GM18907 (cell line): Measurements from ENCODE around the gene ALOX5AP.

Source experiments
- ATAC-seq: cut with Tn5 transposase; IDR thresholded peaks from one replicate; pipeline ENCODE4 v1.9.1; 2021; ENCODE audit warnings: mild to moderate bottlenecking, moderate library complexity; ENCODE audit not compliant: unreplicated experiment

ALOX5AP gene

GRCh38 chr13:30759748-30760147 is 24.4 kb downstream of the ALOX5AP start:
- ATAC-seq = no peak

- ATAC-seq = no peak
Observed at GRCh38 chr13:30762643-30763042, 27.3 kb downstream of the ALOX5AP start.

- no peak for ATAC-seq
Observed at GRCh38 chr13:30763786-30764413, 28.6 kb downstream of the ALOX5AP start.

GRCh38 chr13:30766231-30766630 is 30.9 kb downstream of the ALOX5AP start:
- no peak for ATAC-seq

DNA sequence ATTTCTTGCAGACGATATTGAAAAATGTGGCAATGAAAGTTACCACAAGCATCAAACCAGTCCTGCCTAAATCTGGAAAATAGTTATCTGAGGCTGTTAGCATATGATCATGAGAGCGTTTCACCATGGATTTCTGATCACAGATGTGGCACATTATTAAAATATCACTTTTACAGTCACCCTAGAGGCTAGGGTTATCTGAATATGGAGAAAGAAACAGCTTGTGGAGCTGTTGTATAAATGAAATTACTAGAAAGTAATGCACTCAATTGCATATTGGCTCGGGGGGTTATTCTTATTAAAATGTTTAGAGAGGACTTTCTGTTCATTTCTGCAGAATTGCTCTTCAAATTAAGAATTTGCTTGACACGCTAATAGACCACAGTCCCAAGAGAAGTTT is 35.6 kb downstream of the ALOX5AP start:
- ATAC-seq = no peak

- no peak for ATAC-seq
Observed at GRCh38 chr13:30773561-30773960, 38.2 kb downstream of the ALOX5AP start.

DNA sequence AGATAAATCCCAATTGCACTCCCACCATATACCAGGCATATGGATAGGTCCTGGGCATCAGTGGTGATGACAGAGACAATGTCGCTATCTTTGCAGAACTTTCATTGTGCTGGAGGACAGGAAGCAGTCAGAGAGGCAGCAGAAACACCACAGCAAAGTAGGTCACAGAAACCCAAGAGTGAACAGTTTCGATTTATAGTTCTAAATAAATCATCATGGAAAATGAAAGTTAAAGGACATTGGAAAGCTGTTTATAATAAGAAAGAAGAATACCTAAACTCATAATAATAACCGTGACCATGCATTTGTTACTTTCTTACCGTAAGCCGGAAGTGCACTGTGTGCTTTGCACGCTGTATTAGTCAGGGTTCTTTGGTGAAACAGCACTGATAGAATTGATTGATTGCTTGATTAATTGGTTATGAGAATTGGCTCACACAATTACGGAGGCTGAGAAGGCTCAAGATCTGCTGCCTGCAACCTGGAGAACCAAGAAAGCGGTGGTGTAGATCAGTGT is 38.9 kb downstream of the ALOX5AP start:
- ATAC-seq = no peak

DNA sequence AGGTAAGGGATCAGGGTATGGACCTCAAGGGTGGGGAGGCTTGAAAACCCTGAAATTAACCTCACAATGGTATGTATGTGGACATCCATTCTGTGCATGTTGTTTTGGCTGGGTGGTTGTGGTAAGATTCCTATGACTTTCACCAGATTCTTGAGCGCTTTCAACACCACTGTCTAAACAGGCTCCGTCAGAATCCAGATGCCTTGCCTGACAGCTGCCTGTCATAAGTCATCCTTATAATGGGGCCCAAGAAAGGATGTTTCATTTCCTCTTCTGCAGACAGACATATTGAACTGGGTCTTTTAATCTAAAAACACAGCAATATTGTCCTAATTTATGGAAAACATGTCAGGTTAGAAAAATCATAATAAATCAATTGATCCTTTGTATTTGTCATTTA is 41.3 kb downstream of the ALOX5AP start:
- no peak for ATAC-seq

DNA sequence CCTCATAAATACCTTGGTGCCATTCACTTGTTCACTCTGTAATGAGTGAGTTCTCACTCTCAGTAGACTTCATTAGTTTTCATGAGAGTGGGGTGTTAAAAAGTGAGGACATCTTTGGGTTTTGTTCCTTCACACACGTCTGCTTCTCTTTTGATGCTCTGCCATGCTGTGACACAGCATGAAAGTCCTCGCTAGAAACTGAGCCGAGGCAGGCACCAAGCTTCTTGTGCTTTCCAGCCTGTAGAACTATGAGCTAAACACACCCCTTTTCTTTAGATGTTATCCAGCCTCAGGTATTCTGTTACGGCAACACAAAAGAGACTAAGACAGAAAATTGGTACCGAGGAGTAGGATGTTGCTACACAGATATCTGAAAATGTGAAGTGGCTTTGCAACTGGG is 43.7 kb downstream of the ALOX5AP start:
- ATAC-seq = no peak

DNA sequence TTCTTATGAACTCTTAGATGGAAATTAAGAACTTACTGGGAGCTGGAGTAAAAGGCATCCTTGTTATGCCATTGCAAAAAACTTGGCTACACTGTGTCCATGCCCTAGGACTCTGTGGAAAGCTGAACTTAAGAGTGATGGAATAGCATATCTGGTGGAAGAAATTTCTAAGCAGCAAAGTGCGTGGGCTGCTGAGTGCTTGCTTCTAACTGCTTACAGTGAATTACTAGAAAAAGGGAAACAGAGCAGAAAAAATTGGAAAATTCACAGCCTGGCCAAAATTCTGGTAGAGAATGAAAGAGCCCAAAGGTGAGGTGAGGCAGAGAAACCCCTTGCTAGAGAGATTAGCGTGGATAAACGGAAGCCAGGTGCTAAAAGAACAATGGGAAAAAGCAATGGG is 44.3 kb downstream of the ALOX5AP start:
- no peak for ATAC-seq

DNA sequence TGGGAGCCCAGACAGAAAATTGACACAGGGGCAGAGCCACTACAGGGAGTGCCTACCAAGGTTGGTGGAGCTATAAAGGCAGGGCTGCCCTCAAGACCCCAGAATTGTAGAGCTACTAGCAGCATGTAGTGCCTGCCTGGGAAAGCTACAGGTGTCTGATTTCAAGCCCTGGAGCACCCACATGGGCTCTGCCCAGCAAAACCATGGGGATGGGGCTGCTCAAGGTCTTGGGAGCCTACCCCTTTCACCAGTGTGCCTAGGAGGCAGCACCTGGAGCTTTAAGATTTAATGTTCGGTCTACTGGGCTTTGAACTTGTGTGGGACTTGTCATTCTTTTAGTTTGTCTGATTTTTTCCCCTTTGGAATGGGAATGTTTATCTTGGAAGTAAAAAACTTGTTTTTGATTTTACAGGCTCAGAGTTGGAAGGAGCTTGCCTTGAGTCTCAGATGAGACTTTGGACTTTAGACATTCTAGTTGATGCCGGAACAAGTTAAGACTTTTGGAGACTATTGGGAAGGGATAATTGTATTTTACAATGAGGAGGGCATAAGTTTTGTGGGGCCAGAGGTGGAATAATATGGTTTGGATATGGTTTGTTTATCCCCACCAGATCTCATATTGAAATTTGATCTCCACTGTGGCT is 45.1 kb downstream of the ALOX5AP start:
- ATAC-seq = no peak

DNA sequence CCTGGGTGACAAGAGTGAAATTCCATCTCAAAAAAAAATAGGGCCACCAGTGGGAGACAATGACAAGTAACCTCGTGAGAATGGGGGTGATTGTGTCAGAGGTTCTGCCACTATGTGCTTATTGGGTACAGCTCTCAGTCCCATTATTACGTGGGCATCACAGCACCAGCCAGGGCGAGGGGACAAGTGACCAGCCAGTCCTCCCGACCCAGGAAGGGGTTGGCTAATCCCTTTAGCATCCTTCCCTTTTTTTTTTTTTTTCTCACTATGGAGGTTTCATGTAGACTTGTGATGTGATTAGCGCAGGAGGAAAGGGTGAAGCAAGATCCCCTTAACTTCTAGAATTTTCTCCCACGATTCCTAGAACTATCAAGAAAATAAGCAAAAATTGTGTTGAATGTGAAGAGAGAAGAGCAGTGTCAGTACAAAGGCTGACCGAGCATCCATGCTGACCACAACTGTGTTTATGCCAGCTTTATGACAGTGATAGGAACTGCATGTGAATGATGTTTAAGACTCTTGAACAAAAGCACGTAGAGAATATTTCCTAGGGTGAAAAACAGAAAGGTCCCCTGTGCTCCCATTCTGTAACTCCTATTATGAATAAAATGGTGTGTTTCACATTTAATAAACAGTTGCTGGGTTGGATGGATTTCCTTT is 50.0 kb downstream of the ALOX5AP start:
- ATAC-seq = no peak

DNA sequence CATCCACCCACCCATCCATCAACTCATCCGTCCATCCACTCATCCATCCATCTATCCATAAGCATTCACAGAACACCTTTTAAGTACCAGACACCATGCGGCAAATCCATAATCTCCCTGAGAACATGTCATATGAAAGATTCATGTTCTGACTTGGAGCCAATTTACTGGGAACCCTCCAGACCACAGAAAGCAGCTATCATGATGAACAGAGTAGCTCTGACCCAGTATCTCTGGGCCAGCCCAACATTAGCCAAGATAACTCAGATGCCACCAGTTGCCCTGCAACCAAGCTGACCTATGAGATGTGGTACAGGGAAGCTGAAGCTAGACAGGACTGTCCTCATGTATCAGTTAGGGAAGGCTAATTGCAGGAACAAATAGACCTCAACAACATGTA is 51.3 kb downstream of the ALOX5AP start:
- ATAC-seq = no peak

GRCh38 chr13:30787738-30788525 is 52.6 kb downstream of the ALOX5AP start:
- no peak for ATAC-seq

GRCh38 chr13:30789166-30789862 is 54.0 kb downstream of the ALOX5AP start:
- ATAC-seq = no peak

- no peak for ATAC-seq
Observed at GRCh38 chr13:30790592-30790991, 55.2 kb downstream of the ALOX5AP start.

DNA sequence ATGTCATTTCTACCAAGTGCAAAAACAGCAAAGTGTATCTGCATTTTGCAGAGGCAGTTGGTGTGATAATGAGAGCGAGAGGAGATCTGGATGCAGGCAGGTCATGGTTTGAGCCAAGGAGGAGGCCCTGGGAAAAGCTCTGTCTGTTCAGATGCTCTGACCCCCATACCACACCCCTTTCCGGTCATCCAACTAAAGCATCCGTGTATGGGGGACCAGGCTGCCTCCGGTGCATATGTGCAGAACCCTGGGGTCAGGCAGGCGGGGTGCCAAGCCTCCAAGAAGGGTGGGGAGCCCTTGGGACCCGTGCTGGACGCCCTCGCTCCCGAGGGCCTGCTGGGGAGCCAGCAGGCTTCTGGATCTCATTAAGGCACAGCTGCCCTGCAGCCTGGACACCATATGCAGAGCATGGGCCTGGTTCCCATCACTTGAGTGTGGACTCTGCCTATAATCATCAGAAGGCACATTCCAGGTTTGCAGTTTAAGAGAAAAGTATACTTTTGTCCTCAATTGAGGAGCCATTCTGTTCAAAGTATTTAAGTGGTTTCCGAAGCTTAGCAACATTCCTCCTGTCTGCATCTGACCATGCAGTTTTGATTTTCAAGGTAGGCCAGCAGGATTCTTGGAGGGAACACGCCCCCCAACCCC is 56.1 kb downstream of the ALOX5AP start:
- ATAC-seq = no peak

DNA sequence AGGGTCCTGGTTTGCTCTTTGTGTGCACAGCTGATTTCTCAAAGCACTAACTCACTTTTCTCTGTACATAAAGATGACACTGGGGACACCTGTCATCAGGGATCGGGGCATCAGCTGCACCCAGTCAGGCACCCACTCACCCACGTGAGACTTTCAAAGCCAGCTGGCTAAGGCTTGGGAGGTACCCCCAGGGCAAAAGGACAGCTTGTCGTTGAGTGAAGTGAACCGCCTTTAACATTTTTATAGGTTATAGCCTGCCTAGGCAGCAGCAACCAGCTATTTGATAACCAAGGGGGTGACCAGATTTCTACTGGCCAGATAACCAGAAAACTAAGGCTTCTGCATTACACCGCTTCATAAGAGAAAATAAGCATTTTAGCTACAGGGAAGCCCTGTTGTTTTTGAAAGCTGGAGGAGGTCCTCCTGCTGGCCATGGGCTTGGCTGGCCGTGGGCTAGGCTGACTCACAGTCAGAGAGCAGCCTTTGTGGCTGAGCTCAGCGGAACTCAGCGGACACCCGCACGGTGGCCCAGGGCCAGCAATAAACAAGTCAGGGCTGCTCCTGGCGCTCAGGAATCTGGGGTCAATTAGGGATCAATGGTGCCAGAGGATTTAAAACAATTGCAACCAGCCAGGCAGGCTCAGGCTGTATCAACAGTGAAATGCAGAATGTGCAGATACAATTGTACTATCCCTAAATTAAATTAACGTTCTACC is 57.1 kb downstream of the ALOX5AP start:
- ATAC-seq = no peak

DNA sequence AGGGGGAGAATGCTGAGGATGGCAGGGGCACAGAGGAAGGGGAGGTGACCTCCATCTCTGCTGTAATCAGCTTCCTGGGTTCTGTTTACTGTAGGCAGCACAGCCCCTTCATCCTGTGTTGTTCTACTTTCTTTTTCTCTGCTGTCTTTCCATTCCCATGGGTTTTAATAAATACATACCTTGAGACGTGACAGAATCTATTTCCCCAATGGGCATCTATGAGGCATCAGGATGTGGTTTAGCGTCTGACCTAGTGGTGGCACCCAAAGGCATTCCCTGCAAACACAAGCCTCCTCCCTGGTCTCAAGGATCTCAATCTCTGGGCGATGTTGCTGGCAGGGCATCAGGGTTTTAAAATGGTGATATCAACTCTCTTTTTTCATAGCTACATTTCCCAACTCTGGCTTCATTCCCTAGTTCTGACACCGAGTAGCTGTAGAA is 60.8 kb downstream of the ALOX5AP start:
- ATAC-seq = no peak
